HL-60/S4 treated with phorbol 12-myristate 13-acetate at 8.2 ng/mL for 4 days and 3 days (cell line): ENCODE measurements around the gene GMEB2.
"Not testable (repeated sequence)": the region's sequence is repeated elsewhere in the genome, so short reads cannot be mapped to it uniquely, and the experiment has no call there.

Experiments used
- in situ Hi-C: fragments of 300-500 bp; cut with MboI; formaldehyde crosslinking; loops from 2 replicates; pipeline ENCODE4 v1.15.0; 2022; ENCODE audit warnings: low sequenced_read_pairs

The GMEB2 gene

DNA sequence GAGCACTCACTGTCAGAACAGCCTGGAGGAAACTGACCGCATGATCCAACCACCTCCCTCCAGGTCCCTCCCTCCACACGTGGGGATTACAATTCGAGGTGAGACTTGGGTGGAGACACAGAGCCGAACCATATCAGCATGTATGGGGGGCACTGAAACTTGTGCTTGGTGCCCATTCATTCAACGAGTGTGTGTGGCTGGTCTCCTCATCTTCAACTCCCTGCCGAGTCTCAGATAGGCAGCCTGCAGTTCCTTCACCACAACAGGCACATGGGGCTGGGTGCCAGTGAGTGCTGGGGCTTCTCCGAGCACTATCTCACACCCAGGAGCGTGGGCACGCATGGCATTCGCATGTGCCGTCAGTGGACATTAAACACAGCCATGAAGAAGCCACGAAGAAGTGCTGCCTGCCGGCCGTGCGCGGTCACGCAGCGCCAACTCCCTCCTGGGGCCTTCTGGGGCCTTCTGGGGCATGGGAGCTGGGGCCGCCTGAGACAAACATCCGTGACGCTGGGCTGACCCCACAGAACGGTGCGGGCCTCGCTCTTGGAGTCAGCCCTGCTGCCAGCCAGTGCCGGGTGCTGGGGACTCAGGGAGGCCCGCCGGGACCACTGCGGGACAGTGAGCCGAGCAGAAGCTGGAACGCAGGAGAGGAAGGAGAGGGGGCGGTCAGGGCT, 30.5 kb upstream of the GMEB2 start:
- in situ Hi-C loops = no loop called here

DNA sequence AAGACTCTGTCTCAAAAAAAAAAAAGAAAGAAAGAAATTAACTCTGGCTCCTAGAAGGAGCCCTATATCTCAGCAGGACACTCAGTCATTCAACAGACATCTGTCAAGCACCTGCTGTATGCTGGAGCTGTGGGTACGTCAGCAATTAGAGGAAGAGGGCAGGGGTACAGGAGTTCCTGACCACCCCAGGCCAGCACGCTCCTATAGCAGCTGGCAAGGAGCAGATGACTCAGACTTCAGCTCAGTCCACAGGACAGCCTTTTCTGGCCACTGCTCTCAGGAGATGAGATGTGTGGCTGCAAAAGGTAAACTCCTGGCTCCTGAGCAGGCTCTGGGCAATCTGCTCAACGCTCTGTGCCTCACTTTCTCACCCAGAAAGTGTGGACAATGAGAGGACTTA, 29.6 kb upstream of the GMEB2 start:
- in situ Hi-C loops = no loop called here

DNA sequence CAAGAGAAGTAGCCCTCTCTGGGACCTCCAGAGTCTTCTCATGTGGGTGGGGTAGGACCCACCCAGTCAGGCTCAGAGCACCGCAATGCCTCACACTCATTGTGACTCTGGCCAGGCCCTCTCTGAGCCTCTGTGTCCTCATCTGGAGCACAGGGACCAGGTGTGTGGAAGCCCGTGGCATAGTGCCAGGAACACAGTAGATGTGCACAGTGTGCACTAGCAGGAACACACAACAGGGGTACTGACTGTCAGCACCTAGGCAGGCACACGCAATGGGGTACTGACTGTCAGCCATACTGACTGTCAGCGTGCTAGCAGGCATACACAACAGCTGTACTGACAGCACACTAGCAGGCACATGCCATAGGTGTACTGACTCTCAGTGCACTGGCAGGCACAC, 28.3 kb upstream of the GMEB2 start:
- in situ Hi-C loops = no loop called here

DNA sequence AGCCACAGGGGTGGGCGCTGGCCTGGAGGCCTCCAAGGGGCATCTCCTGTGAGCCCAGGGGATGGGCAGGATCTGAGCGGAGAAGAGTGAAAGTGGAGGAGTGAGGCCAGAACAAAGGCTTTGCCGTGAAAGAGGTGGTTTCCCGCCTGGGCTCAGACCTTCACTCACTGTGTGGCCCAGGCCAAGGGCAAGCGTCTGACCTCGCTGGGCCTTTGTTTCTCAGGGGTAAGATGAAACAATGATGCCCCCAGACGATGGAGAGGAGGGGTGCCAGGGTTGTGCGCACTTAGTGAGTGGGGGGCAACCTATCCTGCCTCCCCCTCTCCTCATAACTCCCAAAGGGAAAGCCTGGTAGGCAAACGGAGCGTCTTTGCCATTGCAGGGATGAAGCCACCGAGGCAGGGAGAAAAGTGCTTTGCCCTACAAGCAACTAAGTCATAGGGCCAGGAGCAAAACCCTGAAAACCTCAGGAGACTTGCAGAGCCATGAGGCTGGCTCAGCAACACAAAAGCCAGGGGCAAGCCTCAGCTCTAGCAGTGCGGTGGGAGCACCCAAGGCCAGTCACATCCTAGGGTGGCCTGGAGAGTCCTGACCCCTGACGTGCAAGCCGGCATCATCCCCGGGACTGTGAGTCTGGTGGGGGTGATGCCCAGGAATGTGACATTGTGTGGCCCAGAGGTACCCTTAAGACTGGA, 27.2 kb upstream of the GMEB2 start:
- in situ Hi-C loops = no loop called here

DNA sequence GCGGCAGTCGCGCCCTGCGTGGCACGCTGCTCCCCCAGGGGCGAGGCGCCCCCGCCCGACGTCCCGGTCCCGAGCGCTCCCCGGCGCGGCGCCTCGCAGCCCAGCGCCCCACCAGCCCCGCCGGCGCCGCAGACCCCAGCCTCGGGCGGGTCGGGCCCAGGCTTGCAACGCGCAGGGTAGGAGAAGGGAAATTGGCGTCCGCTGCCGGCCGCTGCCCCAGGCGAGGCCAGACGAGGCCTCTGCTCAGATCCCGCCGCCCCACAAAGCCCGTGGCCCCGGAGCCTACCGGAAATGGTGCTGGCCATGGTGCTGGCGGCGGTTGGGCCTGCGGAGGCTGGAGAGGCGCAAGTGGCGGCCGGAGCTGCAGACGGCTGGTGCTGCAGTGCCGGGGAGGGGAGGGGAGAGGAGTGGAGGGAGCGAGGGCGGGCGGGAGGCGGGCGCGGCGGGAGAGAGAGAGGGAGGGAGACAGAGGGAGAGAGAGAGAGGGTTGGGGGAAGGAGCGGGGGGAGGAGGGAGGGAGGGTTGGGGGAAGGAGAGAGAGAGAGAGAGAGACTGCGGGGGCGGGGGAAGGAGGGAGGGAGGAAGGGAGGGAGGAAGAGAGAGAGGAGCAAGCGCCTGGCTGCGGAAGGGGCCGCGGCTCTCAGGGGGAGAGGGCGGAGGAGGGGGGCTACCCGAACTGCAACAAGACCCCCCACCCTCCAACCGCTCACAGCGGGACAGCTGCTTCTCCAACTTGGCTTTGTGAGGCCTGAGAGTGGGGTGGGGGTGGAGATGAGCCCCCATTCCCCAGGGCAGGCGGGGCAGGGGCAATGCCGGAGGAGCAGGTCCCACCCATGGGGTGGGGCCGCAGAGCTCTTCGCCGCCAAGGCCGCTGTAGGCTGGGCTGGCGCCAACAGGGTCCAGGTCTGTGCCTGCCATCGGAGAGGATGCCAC, 26.4 kb upstream of the GMEB2 start, which contains the start of gene STMN3:
Gene STMN3 (minus strand): TSS at position 384 of the 933 bp plus-strand sequence. CDS start 79 bp downstream, at position 305.
- in situ Hi-C loops = no loop called here

DNA sequence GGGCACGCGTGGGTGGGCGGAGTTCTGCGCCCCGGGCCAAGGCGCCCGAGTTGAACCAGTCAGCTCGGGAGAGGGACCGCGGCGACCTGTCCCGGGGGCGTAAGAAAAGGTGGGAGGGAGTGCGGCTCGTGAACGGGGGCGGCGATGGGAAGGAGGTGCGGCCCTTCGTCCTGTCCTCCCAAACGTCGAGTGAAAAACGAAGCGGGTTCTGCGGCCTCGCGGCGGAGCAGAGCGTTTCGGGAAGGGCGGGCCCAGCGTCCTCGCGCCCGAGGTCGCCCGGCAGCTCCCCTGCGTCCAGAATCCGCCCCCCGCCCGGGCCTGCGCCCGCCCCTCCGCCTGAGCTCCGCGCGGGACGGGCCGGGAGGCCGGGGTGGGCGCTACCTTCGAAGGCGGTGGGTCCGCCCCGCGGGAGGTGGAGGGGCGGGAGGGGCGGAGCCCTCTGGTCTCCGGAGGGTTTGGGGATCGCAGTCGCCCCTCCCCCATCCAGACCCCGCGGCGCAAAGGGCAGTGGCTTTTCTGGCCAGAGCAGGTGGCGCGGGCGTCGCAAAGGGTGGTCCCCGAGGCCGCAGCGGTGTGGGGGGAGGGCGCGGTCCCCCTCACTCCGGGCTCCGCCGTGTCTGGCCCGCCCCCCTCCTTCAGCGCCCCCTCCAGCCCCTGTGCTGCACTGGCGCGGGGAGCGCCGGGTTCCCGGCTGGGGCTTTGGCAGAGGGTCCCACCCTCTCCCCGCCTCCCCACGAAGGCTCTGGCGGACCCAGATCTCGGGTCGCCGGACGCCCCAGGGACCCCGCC, 25.5 kb upstream of the GMEB2 start:
- in situ Hi-C loops = no loop called here

DNA sequence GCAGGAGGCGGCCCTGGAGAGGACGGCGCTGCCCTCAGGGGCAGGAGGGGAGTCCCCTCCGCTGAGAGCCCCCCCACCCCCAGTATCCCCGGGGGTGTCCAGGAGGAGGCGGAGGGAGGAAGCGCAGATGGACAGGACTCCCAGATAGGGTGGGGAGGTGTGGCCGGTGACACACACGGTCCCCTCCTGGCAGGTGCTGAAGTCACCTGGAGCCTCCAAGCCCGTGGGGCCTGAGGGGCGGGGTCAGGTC, 25.0 kb upstream of the GMEB2 start:
- in situ Hi-C loops = no loop called here

DNA sequence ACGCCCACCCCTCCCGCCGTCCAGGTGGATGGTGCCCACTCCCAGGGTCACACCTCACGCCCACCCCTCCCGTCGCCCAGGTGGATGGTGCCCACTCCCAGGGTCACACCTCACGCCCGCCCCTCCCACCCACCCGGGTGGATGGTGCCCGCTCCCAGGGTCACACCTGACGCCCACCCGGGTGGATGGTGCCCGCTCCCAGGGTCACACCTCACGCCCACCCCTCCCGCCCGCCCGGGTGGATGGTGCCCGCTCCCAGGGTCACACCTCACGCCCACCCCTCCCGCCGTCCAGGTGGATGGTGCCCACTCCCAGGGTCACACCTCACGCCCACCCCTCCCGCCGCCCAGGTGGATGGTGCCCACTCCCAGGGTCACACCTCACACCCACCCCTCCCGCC, 23.6 kb upstream of the GMEB2 start:
- in situ Hi-C loops = not testable (repeated sequence)

DNA sequence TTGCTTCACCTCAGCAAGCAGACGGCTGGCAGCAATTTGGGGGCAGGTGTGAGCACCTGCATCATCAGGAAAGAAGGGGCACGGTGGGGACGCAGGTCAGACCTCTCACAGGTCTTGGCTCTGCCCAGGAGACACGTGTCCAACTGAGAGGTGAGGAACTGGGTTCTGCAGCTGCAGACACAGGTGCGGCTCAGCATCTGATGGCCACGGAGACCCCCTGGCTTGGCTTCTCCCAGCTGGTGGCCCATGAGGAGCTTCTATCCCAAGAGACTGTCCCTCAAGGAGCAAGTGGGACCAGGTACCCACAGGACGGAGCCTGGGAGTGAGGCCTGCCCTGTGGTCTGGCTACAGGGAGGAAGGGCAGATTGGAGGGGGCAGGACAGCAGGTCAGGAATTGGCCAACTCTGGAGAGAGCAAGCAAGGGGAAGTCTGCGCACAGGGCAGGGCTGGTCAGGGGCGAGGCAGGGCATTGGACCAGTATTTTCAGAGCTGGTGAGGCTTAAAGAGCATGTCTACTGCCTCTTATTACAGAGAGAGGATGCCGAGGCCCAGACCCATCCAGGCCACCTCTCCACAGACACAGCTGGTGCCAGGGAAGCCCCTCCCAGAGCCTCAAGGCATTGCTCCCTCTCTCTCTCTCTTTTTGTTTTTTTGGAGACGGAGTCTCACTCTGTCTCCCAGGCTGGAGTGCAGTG, 22.1 kb upstream of the GMEB2 start:
- in situ Hi-C loops = no loop called here

DNA sequence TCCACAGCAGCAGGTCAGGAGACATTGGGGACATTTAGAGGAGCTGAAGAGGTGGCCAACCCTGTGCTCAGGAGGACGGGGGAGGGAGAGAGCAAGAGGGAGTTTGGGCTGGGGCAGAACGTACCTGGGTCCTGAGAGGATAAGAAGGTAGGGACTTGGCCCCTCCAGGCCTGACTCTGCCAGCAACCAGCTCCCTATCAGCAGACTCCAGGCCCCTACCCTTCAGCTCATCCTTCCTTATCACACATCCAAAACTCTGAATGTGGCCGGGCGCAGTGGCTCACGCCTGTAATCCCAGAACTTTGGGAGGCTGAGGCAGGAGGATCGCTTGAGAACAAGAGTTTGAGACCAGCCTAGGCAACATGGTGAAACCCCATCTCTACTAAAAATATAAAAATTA, 21.3 kb upstream of the GMEB2 start:
- in situ Hi-C loops = no loop called here

DNA sequence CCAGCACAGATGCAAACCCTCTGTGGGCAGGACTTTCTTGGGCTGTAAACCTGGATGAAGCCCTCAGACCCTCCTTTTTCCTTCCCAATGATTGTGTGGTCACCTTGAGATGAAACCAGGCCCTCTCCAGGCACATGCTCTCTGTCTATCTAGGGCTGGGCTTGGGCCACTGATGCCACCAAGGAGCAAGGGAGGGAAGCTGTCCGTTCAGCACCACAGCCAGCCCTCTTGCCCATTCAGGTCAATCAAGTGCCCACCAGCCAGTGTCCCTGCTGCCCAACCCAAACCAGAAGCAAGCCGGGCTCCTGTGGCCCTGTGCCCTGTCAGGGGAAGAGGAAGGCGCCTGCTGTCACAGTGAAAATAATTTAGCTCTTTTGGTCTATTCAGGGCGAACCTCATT, 18.3 kb upstream of the GMEB2 start:
- in situ Hi-C loops = no loop called here

DNA sequence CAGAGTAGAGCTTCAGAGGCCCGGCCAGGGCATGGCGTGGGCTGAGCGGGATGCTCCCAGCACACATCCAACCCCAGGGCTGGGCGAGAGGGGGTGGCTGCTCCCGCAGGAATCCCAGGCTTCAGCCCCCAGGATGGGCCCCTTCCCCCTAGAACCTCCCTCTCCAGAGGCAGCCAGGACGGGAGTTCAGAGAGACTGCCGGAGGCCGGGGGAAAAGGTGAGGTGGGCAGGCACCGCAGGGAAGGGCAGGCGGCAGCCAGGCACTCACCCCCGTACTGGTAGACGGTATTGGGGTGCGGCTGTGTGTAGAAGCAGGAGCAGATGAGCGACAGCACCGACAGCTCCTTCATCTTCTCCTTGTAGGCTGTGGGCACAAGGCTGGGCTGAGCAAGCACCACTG, 17.0 kb upstream of the GMEB2 start:
- in situ Hi-C loops = no loop called here

DNA sequence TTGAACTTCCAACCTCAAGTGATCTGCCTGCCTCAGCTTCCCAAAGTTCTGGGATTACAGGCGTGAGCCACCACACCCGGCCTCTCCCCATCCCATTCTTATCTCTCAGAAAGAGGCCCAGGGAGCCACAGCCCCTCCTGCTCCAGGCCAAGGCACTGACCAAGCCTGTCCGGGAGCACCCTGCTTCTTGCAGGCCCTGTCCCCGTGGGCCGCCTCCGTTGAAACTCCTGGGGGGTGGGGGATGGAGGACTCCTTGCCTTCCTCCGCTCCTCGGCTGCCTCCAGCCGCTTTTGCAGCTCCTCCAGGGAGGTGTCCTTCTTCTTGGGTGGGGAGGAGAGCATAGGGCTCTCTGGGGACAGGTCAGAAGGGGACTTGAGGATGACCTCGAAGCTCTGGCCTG, 16.6 kb upstream of the GMEB2 start:
- in situ Hi-C loops = no loop called here

DNA sequence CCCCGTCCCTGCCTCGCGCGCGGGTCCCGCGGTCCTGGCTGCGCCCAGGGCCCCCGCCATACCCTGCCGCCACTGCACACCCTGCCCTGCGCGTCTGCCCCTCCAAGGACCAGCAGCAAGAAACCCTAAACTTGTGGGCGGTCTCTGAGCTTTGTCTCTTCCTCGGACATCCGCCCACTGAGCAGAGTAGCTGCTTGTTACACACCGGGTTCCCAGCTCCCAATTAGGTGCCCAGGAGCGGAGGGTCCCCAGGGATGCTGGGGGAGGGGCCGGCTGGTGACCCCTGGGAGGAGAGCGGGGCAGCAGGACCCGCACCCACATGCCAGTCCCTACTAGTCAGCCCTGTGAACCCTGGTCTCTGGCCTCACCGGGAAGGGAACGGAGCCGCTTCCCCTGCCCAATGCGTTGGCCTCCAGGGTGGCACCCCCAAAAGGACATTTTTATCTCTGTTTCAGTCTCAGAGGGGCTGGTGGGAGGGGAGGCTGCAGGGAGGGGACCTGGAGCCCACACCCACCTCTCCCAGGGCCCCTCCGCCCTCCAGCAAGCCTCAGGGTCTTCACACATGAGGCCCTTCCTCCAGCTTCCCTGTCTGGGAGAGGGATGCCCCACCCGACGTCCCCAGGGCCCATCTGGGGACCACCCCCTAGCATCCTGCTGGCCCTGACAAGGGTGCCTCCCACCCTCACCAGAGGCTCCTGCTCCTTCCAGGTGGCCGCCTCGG, 15.8 kb upstream of the GMEB2 start:
- in situ Hi-C loops = no loop called here

DNA sequence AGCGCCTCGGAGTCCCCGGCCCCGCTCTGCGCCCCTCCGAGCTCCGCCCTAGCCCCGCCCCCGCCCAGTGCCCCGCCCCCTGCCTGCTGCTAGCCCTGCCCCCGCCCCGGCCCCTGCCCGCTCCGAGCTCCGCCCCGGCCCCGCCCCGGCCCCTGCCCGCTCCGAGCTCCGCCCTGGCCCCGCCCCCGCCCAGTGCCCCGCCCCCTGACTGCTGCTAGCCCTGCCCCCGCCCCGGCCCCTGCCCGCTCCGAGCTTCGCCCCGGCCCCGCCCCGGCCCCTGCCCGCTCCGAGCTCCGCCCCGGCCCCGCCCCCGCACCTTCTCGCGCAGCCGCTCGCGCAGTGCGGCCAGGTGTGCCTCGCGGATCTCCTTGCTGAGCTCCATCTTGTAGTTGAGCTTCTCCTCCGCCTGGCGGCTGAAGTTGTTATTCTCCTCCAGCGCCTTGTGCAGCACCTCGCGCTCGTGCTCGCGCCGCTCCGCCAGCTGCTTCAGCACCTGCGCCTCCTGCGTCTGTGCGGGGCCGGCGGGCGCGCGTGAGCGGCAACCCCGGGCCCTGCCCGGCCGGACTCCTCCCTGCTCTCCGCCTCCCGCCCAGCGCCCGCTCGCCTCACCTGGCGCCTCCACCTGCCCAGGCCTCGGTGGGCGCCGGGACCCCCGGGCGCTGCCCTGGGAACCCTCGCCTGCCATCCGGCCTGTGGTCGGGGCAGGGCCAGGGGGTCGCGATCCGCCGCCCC, 15.1 kb upstream of the GMEB2 start:
- in situ Hi-C loops = no loop called here

DNA sequence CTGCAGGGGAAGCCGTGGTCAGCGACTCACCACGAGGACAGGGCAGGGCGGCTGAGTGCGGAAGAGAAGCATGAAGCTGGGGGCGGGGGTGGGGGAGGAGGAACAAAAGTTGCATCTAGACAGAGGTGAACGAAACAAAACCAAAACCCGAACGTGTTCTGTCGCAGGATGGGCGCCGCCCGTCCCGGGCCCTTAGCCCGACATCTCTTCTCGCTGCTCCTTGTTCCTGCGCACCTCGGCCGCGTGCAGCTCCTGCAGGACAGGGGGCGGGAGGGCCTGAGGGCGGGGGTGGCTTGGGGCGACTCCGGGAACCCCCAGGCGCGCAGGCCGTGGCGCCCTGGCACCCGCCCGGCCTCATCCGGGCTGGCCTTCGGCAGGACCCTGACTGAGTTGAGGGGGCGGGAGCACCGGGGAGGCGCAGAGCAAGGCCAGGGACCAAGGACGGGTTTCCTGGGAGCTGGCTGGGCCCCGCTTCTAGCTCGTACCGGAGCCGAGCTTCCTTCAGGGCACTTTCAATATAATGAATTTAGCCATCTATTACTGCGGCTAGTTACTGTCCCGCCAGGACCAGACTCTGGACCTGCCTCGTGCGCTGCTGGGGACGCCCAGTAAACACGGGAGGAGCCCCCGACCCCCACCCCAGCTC, 14.4 kb upstream of the GMEB2 start:
- in situ Hi-C loops = no loop called here

DNA sequence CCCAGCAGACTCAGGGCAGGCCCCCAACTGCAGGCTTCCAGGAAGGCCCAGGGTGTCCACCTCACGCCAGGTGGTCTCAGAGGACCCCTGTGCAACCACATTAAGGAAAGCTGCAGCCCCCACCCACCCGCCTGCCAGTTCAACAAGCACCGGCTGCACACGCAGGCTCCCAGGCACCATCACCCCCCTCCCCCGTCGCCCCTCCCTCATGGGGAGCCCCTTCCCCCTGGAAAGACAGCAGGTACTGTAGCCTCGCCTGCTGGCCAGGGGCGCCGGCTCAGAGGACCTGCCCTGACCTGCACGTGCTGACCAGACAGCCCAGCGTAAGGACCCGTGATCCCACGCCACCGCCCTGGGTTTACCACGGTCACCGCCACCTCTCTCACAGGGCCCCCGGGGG, 13.8 kb upstream of the GMEB2 start:
- in situ Hi-C loops = not testable (repeated sequence)

DNA sequence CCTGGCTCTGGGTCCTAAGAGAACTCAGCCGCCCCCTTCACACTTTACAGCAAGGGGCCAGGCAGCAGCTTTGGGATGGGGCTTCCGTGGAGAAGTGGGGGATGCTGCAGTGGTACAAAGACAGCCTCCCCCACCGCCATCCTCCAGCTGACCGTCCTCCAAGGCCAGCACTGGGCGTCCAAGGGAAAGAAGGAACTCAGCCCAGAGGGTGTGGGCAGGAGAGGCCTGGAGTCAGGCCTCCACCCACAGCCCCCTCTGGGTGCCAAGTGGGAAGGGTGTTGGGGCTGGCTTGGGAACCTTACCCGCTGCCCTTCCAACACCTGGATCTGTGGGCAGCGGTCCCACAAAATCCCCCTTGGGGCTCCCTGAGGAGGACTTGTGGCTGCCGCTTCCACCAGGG, 13.2 kb upstream of the GMEB2 start:
- in situ Hi-C loops = no loop called here
